ENCODE measurements around the gene CARD11.

Gene CARD11

DNA sequence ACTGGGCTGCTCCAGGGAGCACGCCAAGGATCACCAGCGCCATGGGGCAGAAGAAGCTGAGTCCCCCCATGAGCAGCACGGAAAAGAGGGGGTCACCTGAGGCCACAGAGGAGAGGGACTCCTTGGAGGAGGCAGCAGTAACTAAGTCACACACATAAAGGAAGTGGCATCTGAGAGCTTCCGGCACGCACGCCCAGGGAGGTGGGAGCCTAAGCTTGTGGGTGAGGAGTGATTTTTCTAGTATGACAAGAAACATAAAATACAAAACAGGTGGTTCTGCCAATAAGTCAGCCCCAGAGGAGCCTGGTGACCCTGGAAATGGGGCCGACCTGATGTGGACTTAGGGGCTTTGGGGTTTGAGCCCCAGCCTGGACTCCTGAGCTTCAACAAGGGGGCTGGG, 60.8 kb downstream of the CARD11 start:
- no peak for TF ChIP-seq CTCF (IDR thresholded peaks at IDR 0.05; ENCODE audit: low read depth, low read length)
- in situ Hi-C loops (cut with HindIII; ENCODE audit: low sequenced_read_pairs): no loop called here
- DNase-seq (ENCODE audit: low read depth, low spot score): no peak
- H3K4me3 ChIP-seq (ENCODE audit: low read depth, low read length): no peak overlapping the region

- TF ChIP-seq CTCF (IDR thresholded peaks at IDR 0.05; ENCODE audit: low read depth, low read length): no peak
- no peak overlapping the region for H3K4me3 ChIP-seq (ENCODE audit: low read depth, low read length)
- DNase-seq (ENCODE audit: low read depth, low spot score): no peak
- in situ Hi-C loops (cut with HindIII; ENCODE audit: low sequenced_read_pairs): no loop called here
Measured at GRCh38 chr7:2982401-2982800, 61.3 kb downstream of the CARD11 start.

- in situ Hi-C loops (cut with HindIII; ENCODE audit: low sequenced_read_pairs): no loop called here
- no peak for TF ChIP-seq CTCF (IDR thresholded peaks at IDR 0.05; ENCODE audit: low read depth, low read length)
- H3K4me3 ChIP-seq (ENCODE audit: low read depth, low read length): no peak overlapping the region
- DNase-seq (ENCODE audit: low read depth, low spot score): no peak
Measured at GRCh38 chr7:2981103-2981480, 62.6 kb downstream of the CARD11 start.

GRCh38 chr7:2980401-2981102, 63.1 kb downstream of the CARD11 start:
- no peak overlapping the region for H3K4me3 ChIP-seq (ENCODE audit: low read depth, low read length)
- no peak for TF ChIP-seq CTCF (IDR thresholded peaks at IDR 0.05; ENCODE audit: low read depth, low read length)
- in situ Hi-C loops (cut with HindIII; ENCODE audit: low sequenced_read_pairs): no loop called here
- no peak for DNase-seq (ENCODE audit: low read depth, low spot score)

DNA sequence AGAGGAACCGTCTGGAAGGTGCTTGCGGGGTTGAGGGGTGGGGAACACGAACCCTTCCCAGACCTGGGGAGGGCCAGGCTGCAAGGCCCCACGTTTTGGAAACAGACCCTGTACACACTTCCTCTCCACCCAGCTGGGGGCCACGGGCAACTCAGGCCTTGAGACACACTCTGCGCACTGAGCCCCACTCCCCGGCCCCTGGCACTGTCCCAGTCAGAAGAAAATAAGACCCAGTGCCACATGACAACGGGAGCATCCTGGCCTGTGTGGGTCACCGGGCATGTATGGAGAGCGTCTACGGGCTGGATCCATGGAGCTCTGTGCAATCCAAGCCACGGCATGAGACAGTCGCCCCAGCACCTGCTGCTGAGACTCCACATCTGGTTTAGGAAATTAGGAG, 63.7 kb downstream of the CARD11 start:
- no peak for TF ChIP-seq CTCF (IDR thresholded peaks at IDR 0.05; ENCODE audit: low read depth, low read length)
- DNase-seq (ENCODE audit: low read depth, low spot score): no peak
- no peak overlapping the region for H3K4me3 ChIP-seq (ENCODE audit: low read depth, low read length)
- in situ Hi-C loops (cut with HindIII; ENCODE audit: low sequenced_read_pairs): no loop called here

- no peak for DNase-seq (ENCODE audit: low read depth, low spot score)
- no peak for TF ChIP-seq CTCF (IDR thresholded peaks at IDR 0.05; ENCODE audit: low read depth, low read length)
- no peak overlapping the region for H3K4me3 ChIP-seq (ENCODE audit: low read depth, low read length)
- in situ Hi-C loops (cut with HindIII; ENCODE audit: low sequenced_read_pairs): no loop called here
Measured at GRCh38 chr7:2979201-2979631, 64.5 kb downstream of the CARD11 start.
